Pancreas (tissue), 10 donors: ENCODE results near the gene OTULIN. TPM values are rescaled to one million over a fixed set of nuclear protein-coding genes. Genes with fewer than 3 reads are reported as not detected.

Experiments used
- ATAC-seq, 4 donors: fragments of 200-7000 bp; cut with Tn5 transposase; one replicate each; pipeline versions ENCODE4 v1.8.0 to v1.9.1; 2020; ENCODE audit warnings: mild to moderate bottlenecking in 4 of 4, moderate library complexity in 4 of 4
- DNase-seq, 6 donors: peaks; one replicate each; pipeline ENCODE4 v3.0.0-alpha.2; 2020
- FAIRE-seq: peaks from 2 replicates; lab custom pipeline; 2012; peaks lifted over from hg19 to GRCh38; lab: Jason Lieb, UNC
- H3K27ac ChIP-seq, 4 donors: fragments of 200-600 bp; sonication (generic); 1 replicate in 3 of 4; 2 replicates in 1 of 4; pipeline versions ENCODE4 v1.5.0 to v1.8.0; 2020
- H3K27me3 ChIP-seq, 4 donors: fragments of 200-600 bp; one replicate each; pipeline ENCODE4 v1.8.0; 2021
- H3K36me3 ChIP-seq, 3 donors: fragments of 200-600 bp; sonication (generic) in 1 of 3; one replicate each; pipeline versions ENCODE4 v1.5.0 to v1.8.0; 2020 to 2021
- H3K4me1 ChIP-seq, 3 donors: fragments of 200-600 bp; one replicate each; pipeline ENCODE4 v1.8.0; 2021
- H3K4me3 ChIP-seq, 4 donors: fragments of 200-600 bp; sonication (generic) in 2 of 4; one replicate each; pipeline versions ENCODE4 v1.5.0 to v1.8.0; 2020 to 2021
- H3K9me3 ChIP-seq, 4 donors: fragments of 200-600 bp; one replicate each; pipeline ENCODE4 v1.8.0; 2021
- WGBS, 2 donors: extraction: QIAGEN DNeasy Blood & Tissue Kit; methylation state at CpG; one replicate each; pipeline ENCODE4 v1.1.7; 2013; 5-methylcytosine and 5-hydroxymethylcytosine counted together
- intact Hi-C, 3 donors: fragments of 100-400 bp; cut with DNase I; formaldehyde crosslinking; loops; one replicate each; pipeline versions ENCODE4 v1.11.1 to v1.14.2; 2022
- polyA plus RNA-seq, 2 donors: library from polyadenylated mRNA; stranded (reverse); fragments of 200-250 nt; gene quantifications; one replicate each; pipeline ENCODE4 v1.2.3, GENCODE V29; 2013
- total RNA-seq, 6 donors: library from RNA; stranded (reverse); fragmentation: NEBNext Ultra II Directional in 4 of 6; extraction: Animal tissue kit (Norgen Biotek cat#: 25700) in 4 of 6; gene quantifications; one replicate each; pipeline versions ENCODE4 v1.2.1 to v1.2.4, GENCODE V29; 2021 to 2023
- TF ChIP-seq, protein P1 (sequence below), 4 donors: fragments of 200-600 bp; sonication (generic) in 3 of 4; IDR thresholded peaks; one replicate each; pipeline versions ENCODE4 v1.5.0 to v1.8.0; 2021; ENCODE audit warnings: antibody characterized with exemption in 4 of 4
- donor health status: healthy with polysubstance abuse.
- donor health status: DM: no; HTN: no; CAD: no; lungs with moderate emphysema.
- donor health status: DM: no; HTN: no; CAD: no.
- donor health status: control.
- donor health status: control.
- donor health status: Bipolar disorder and iron deficiency.
- donor health status: DM: yes; HTN: yes; CAD: no.
- donor health status: DM: no; HTN: no; CAD: no.
- donor health status: DM: no; HTN: no; CAD: no.
- donor health status: DM: yes; HTN: yes; CAD: no.

Gene OTULIN
- total and polyA plus RNA-seq, 8 donors = 4.7 to 21.6 (median 11.5) TPM

DNA sequence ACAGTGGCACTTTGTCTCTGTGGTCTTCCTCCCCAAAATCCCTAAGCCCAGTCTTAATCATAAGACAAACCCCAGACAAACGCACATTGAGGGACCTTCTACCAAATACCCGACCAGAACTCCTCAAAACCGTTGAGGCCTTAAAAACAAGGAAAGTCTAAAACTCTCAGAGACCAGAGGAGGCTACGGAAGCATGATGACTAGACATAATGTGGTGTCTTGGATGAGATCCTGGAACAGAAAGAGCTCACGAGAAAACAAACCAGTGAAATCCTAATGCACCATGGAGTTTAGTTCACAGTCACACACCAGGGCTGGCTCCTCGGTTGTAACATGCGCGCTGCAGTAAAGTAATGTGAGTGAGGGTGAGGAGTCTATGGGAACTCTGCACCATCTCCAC lies 58.4 kb downstream of the OTULIN start:
- intact Hi-C loops = no loop called here
- ATAC-seq (no peak), DNase-seq (no peak), FAIRE-seq (no peak)
- WGBS, 2 donors = 87 to 95% methylated on average over 8 of the region's 8 CpGs
- no peak overlapping the region for H3K4me3 ChIP-seq
- TF ChIP-seq, protein P1, sequence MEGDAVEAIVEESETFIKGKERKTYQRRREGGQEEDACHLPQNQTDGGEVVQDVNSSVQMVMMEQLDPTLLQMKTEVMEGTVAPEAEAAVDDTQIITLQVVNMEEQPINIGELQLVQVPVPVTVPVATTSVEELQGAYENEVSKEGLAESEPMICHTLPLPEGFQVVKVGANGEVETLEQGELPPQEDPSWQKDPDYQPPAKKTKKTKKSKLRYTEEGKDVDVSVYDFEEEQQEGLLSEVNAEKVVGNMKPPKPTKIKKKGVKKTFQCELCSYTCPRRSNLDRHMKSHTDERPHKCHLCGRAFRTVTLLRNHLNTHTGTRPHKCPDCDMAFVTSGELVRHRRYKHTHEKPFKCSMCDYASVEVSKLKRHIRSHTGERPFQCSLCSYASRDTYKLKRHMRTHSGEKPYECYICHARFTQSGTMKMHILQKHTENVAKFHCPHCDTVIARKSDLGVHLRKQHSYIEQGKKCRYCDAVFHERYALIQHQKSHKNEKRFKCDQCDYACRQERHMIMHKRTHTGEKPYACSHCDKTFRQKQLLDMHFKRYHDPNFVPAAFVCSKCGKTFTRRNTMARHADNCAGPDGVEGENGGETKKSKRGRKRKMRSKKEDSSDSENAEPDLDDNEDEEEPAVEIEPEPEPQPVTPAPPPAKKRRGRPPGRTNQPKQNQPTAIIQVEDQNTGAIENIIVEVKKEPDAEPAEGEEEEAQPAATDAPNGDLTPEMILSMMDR (IDR thresholded peaks at IDR 0.05) = no peak
- no peaks in the 10 kb centered on the region for H3K9me3 ChIP-seq
- no peaks in the 10 kb centered on the region for H3K36me3 ChIP-seq
- no peaks in the 10 kb centered on the region for H3K4me1 ChIP-seq
- no peaks in the 10 kb centered on the region for H3K27me3 ChIP-seq
- H3K27ac ChIP-seq = no peak overlapping the region

DNA sequence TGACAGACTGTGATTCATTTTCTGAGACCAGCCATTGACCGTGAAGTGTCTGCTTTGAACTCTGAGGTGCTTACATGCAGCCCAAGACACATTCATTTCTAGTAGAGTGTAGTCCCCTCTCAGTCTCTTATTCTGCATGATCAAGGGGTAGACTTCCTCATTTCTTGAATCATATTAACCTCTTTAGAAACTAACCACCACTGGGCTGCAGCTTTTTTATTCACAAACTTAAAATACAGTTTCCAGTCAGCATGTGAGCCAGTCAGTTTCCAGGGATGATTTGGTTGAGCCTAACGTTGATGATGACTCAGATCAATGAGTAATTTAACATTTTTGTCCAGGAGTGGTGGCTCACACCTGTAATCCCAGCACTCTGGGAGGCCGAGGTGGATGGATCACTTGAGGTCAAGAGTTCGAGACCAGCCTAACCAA lies 59.2 kb downstream of the OTULIN start:
- no peak for FAIRE-seq
- Histone ChIP-seq H3K27me3 (no peaks in the 10 kb centered on the region), H3K4me3 (no peak overlapping the region), H3K36me3 (no peaks in the 10 kb centered on the region), H3K27ac (no peak overlapping the region), H3K9me3 (no peaks in the 10 kb centered on the region), H3K4me1 (no peaks in the 10 kb centered on the region)
- DNase-seq = no peak
- TF ChIP-seq, protein P1 (IDR thresholded peaks at IDR 0.05) = no peak
- ATAC-seq = no peak
- WGBS, 2 donors = 81 to 88% methylated on average over 4 of the region's 4 CpGs
- intact Hi-C loops = no loop called here

DNA sequence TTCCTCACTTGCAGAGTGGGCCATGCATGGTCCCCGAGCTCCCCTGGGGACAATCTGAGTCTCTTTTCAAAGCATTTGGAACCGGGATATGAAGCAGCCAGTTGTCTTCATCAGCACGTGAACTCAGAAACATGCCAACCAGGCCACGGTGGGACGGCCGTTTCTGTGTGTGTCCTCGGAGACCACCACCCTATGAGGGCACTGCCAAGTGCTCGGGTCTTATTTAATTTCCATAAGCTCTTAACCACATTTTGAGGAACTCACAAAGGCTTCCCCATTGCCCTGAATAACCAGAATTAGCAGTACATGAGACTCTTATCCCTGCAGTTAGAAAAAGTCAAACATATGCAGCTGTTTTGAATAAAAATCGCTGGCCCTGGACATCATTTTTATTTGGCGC lies 60.1 kb downstream of the OTULIN start:
- FAIRE-seq = no peak
- Histone ChIP-seq H3K27ac (no peak overlapping the region), H3K9me3 (no peaks in the 10 kb centered on the region), H3K4me1 (no peaks in the 10 kb centered on the region), H3K4me3 (no peak overlapping the region), H3K27me3 (no peaks in the 10 kb centered on the region), H3K36me3 (no peaks in the 10 kb centered on the region)
- 83 to 88% methylated on average over 10 of the region's 10 CpGs for WGBS, 2 donors
- TF ChIP-seq, protein P1 (IDR thresholded peaks at IDR 0.05) = no peak
- intact Hi-C loops = loop anchor here in 2 of 3 donors (5.0 kb wide), 2 partner anchors 278 to 298 kb away; no protein-coding TSS in a partner anchor
- DNase-seq = no peak
- peak in 1 of 4 donors; percentile 28 for ATAC-seq

DNA sequence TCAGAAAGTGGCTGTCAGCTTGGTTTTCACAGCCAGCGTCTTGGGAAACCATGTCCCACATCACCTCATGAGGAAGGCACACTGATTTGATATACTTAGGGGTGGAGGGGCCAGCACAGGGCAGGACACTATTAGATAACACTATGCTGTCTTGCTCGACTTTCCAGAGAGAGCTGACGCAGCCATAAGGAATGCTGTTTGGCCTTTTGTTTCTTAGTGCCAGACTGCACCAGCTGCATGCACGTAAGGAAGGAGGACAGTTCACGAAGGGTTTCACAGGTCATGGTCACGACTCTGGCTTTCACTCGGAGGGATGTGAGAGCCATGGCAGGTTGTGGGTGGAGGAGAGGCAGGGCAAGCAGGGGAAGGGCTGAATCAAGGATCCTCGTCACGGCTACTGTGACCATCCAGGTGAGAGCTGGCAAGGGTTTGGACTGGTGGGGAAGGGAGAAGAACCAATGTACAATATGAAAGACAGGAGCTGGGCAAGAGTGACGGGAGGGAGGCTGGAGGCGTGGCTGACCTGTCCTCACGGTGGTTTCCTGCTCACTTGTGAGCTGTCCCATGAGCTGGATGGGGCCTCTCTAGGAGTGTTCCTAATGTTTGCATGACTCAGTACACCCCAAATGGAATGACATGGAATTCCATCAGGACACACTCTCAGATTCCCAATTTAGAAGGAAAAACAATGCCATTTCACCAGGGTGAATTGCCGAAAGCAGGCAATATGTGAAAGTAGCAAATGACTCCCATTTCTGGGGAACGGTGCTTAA lies 61.7 kb downstream of the OTULIN start:
- TF ChIP-seq, protein P1 (IDR thresholded peaks at IDR 0.05) = no peak
- Histone ChIP-seq H3K4me3 (no peak overlapping the region), H3K4me1 (no peaks in the 10 kb centered on the region), H3K36me3 (no peaks in the 10 kb centered on the region), H3K9me3 (no peaks in the 10 kb centered on the region), H3K27ac (no peak overlapping the region), H3K27me3 (no peaks in the 10 kb centered on the region)
- 74 to 76% methylated on average over 14 of the region's 14 CpGs for WGBS, 2 donors
- FAIRE-seq (no peak), ATAC-seq (no peak), DNase-seq (no peak)
- intact Hi-C loops = loop anchor here in 2 of 3 donors (5.0 kb wide), 2 partner anchors 276 to 296 kb away; no protein-coding TSS in a partner anchor

DNA sequence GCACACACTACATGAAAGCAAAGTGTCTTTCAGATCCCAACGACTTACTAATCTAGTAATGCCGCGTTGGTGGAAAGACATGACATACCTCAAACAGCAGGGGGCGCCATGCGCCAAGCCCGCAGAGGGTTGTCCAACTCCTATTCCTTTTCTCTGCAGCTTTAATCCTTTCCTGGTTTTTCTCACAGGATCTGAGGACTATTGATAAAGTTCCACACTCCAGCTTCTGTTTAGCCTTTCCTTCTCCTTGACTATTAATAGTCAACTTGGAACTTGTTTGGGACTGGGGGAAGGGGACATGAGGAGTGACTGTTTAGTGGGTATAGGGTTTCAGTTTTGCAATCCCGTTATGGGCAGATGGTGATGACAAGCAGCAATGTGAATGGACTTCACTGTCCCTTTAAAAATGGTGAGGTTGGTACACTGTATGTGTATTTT lies 62.9 kb downstream of the OTULIN start:
- FAIRE-seq (peak; percentile 74), DNase-seq (peak; percentile 62 to 94 (median 81)), ATAC-seq (peak; percentile 87 to 93 (median 92))
- intact Hi-C loops = loop anchor here in 2 of 3 donors (5.0 kb wide), 2 partner anchors 275 to 295 kb away; no protein-coding TSS in a partner anchor
- Histone ChIP-seq H3K36me3 (no peaks in the 10 kb centered on the region), H3K27me3 (no peaks in the 10 kb centered on the region), H3K4me3 (no peak overlapping the region), H3K9me3 (no peaks in the 10 kb centered on the region), H3K27ac (no peak overlapping the region), H3K4me1 (no peaks in the 10 kb centered on the region)
- 4 to 5% methylated on average over 7 of the region's 7 CpGs for WGBS, 2 donors
- TF ChIP-seq, protein P1 (IDR thresholded peaks at IDR 0.05) = peak; percentile 80 to 91 (median 88)
